Stimulated activated CD8-positive, alpha-beta memory T cell treated with anti-CD3 and anti-CD28 coated beads, Interleukin-4, amount 100 ng/mL, for 1 hour (primary cell): ENCODE data around the gene HSPA1L.

Source experiments
- DNase-seq, 2 donors: peaks; one replicate each; pipeline ENCODE4 v3.0.0-alpha.2; 2020; ENCODE audit warnings: low read depth in 2 of 2, low spot score in 1 of 2

The HSPA1L gene

DNA sequence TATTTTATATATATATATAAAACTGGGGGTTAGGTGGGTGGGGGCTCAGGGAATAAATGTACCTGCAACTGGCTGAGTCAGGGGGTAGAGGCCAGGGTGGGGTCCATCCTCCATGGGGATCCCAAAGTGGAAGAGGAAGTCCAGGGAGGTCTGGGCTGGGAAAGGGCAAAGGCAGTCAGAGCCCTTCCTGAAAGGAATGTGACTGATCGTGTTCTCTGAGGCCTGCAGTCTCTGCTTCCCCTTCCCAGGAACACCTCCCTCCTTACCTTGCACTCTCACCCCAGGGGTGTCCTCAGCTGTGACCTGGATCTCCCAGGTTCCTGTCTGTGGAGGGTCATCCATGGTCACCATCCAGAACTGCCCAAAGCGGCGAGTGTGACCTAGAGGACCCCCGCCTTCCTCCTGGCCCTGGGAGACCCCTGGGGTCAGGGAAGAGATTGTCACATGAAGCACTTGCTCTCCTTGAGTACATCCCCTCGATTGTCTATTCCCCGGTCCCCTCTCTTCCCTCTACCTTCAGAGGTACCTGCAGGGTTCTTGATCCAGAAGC lies 47.9 kb downstream of the HSPA1L start:
- no peak for DNase-seq

GRCh38 chr6:31765910-31766794 lies 48.9 kb downstream of the HSPA1L start:
- no peak for DNase-seq

DNA sequence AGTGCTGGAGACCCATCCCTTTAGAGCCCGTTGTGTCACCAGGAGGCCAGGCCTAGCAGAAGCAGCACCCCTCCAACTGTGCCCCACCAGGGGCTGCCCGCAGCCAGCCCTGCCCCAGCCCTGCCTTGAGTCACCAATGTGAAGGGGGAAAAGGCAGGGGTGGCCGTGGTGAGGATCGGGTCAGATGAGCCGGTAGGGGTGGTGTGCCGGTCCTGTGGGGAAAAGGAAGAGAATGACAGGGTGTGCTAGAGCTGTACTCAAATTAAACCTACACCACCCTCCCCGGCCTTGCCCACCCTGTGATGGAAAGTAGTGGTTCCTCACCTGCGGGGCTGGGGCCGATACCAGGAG lies 49.5 kb downstream of the HSPA1L start:
- DNase-seq, result no peak

DNA sequence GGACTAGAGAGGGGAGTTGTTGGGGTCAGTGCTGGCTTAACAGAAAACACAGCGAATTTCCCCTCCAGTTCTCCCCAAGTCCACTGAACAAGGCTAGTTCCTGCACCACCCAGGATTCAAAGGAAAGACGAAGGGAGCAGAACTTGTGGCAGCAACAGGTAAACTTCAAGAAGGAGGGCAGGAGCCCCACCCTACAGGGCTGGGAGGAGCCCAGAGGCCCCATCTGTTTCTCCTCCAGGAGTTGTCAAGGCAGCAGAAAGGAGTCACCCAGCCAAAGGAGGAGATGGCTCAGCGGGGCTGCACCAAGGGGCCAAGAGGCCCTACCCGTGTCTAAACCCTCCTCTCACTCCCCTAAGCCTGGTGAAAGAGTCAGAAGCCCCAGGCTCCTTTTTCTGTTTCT lies 50.9 kb downstream of the HSPA1L start:
- DNase-seq, result no peak

GRCh38 chr6:31763619-31763940 lies 51.5 kb downstream of the HSPA1L start:
- DNase-seq, result no peak

GRCh38 chr6:31762878-31763618 lies 52.0 kb downstream of the HSPA1L start:
- DNase-seq, result no peak

- DNase-seq, result no peak
Measured at GRCh38 chr6:31762356-31762755, 52.7 kb downstream of the HSPA1L start, which contains the start of gene SAPCD1. SAPCD1 (plus strand) TSS chr6:31762656; CDS start chr6:31763055, 399 bp downstream.

- no peak for DNase-seq
Measured at GRCh38 chr6:31761343-31761742, 53.7 kb downstream of the HSPA1L start.

GRCh38 chr6:31760790-31761189 lies 54.3 kb downstream of the HSPA1L start:
- DNase-seq, result no peak
